Measurements from ENCODE around the gene PLA1A.

PLA1A gene

DNA sequence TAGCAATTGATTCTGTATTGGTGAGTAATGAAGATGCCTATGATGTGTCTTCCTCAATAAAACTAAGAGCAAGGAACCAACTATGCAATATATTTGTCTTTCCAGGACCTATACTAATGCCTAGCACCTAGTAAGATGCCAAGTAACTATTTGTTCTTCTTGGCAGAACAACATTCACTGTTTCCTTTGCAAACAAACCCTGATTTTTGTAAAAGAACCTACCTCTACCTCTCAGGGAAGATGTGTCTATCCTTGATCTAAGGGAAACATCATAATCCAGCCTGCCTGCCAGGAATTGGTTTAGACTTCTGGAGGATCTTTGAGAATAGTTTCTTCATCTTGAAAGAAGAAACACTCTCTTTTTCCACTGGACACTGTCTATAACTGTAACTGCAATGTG is 22.2 kb upstream of the PLA1A start:
- TF ChIP-seq, protein P1, sequence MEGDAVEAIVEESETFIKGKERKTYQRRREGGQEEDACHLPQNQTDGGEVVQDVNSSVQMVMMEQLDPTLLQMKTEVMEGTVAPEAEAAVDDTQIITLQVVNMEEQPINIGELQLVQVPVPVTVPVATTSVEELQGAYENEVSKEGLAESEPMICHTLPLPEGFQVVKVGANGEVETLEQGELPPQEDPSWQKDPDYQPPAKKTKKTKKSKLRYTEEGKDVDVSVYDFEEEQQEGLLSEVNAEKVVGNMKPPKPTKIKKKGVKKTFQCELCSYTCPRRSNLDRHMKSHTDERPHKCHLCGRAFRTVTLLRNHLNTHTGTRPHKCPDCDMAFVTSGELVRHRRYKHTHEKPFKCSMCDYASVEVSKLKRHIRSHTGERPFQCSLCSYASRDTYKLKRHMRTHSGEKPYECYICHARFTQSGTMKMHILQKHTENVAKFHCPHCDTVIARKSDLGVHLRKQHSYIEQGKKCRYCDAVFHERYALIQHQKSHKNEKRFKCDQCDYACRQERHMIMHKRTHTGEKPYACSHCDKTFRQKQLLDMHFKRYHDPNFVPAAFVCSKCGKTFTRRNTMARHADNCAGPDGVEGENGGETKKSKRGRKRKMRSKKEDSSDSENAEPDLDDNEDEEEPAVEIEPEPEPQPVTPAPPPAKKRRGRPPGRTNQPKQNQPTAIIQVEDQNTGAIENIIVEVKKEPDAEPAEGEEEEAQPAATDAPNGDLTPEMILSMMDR (IDR thresholded peaks at IDR 0.05; ENCODE audit: low read length, missing control alignments) = no peak
- no peak for DNase-seq (ENCODE audit: low read depth)
- no peak overlapping the region for H3K4me3 ChIP-seq (replicated peaks; ENCODE audit: low read depth, low read length)

DNA sequence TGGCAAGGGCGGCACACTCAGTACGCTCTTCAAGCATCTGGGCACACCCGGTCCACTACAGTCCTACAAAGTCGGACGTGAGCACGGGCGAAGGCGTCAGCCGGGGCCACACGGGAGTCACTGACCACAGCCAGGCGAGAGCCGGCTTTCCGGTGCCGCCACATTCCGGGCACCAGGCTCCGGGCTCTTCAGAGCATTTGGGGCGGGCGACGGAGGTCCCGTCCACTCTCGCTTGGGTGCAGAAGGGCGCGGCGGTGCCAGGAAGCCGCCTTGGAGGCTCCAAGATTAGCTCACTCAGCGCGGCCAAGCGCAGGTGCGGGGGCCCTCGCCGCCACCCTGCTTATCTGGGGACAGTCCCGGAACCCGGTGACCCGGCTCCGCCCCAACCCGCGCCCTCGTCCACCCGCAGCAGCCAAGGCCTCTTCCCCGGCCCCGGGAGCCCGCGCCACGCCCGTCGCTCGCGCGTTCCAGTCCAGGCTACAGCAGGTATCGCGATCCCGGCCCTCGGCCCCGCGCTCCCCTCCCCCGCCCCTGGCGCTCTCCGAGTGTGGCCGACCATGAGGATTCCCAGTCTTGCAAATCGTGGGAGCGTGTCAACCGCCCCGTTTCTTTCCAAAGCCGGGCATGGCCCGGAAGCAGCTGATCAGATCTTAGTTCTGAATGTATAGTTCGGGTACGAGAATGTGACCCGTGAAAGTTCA is 18.2 kb upstream of the PLA1A start, which contains the start of gene ADPRH:
TSS of gene ADPRH (plus strand) at position 127 of the 701 bp plus-strand sequence. CDS start 2,678 bp downstream, outside the sequence.
- peak; percentile 62 for DNase-seq (ENCODE audit: low read depth)
- H3K4me3 ChIP-seq (replicated peaks; ENCODE audit: low read depth, low read length) = peak within 1 kb of the TSS; percentile 53
- TF ChIP-seq, protein P1 (IDR thresholded peaks at IDR 0.05; ENCODE audit: low read length, missing control alignments) = no peak

DNA sequence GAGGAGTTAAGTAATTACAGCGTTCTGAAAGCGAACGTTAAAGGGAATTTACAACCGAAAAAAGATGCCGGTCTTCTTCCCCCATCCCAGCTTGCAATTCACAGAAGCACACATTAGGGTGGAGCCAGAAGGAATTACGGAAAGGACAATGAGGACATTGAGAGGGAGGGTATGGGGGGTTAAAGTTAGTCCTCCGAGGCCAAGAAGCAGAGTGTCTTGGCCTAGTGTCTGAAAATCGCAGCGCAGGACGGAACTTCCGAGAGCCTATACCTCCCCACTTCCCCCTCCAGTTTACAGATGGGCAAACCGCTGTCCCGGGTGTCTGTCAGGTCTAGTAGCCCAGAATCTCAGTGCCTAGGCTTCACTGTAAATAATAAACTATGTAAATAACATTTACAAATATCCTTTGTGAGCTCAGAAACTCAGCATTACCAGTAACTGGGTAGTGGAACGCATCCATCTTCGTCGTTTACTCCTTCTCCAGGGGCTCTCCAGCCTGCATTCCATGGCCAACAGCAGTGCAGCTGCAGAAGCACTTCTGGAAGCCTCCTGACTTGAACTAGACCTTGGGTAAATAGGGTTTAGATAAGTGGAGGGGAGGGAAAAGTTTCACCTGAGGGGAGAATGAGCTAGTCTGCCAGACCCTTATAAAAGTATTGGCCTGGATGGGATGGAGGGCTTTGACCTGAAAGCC is 17.5 kb upstream of the PLA1A start:
- peak; percentile 25 for DNase-seq (ENCODE audit: low read depth)
- TF ChIP-seq, protein P1 (IDR thresholded peaks at IDR 0.05; ENCODE audit: low read length, missing control alignments) = no peak
- H3K4me3 ChIP-seq (replicated peaks; ENCODE audit: low read depth, low read length) = peak overlapping the region; percentile 53

DNA sequence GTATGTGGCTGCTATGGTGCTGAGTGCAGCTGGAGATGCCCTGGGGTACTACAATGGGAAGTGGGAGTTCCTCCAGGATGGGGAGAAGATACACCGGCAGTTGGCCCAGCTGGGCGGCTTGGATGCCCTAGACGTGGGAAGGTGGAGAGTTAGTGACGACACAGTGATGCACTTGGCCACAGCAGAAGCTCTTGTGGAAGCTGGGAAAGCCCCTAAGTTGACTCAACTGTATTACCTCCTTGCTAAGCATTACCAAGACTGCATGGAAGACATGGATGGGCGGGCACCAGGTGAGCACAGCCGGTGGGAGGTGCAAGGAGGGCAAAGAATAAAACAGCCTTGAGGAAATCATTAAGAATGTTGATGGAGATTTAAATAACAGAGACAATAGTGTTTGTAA is 15.5 kb upstream of the PLA1A start:
- H3K4me3 ChIP-seq (replicated peaks; ENCODE audit: low read depth, low read length) = no peak overlapping the region
- DNase-seq (ENCODE audit: low read depth) = no peak
- TF ChIP-seq, protein P1 (IDR thresholded peaks at IDR 0.05; ENCODE audit: low read length, missing control alignments) = no peak

DNA sequence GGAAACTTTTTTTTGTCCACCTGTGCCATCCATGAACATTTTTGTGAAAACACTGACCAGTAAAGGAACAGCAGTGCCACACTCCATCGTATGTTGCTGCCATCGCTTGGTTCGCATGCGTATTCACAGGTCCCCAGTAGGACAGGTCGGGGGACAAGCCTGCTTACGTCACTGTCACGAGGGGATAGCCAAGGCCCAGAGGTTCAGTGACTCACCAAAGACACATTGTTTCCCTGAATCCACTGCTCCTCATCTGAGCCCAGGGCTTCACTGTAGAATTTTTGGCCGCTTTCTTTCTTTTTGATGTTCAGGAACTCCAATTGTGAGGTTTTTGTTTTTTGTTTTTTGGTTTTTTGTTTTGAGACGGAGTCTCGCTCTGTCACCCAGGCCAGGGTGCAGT is 12.5 kb upstream of the PLA1A start:
- H3K4me3 ChIP-seq (replicated peaks; ENCODE audit: low read depth, low read length) = no peak overlapping the region
- DNase-seq (ENCODE audit: low read depth) = no peak
- TF ChIP-seq, protein P1 (IDR thresholded peaks at IDR 0.05; ENCODE audit: low read length, missing control alignments) = no peak

DNA sequence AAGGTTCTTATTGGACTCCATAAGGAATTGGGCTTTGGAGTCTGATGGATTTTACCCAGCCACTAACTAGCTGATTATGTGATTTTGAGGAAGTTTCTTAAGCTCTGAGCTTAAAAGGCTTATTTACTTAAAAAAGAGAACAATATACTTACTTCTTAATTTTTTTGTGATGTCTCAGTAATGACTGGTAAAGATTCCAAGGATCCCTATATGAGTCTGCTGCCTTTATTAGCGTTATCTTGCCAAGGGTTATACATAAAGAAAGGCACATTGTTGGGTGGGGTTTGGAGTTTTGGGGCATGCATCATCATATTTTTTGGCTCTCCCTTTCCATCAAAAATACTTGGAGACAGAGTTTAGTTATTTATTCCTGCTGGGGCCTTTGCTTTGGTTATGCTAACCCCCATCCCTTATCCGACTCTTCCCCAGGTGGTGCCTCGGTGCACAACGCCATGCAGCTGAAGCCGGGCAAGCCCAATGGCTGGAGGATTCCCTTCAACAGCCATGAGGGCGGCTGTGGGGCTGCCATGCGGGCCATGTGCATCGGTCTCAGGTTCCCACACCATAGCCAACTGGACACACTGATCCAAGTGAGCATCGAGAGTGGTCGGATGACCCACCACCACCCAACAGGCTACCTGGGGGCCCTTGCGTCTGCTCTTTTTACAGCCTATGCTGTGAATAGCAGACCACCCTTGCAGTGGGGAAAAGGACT is 11.7 kb upstream of the PLA1A start:
- DNase-seq (ENCODE audit: low read depth) = no peak
- no peak overlapping the region for H3K4me3 ChIP-seq (replicated peaks; ENCODE audit: low read depth, low read length)
- TF ChIP-seq, protein P1 (IDR thresholded peaks at IDR 0.05; ENCODE audit: low read length, missing control alignments) = no peak

All from fibroblast of pulmonary artery (primary cell).